Smooth muscle cell (in vitro differentiated cells): Measurements from ENCODE around the gene UQCC2. TPM values are rescaled to one million over a fixed set of nuclear protein-coding genes. Genes with fewer than 3 reads are reported as not detected.

Experiments used
- DNase-seq: peaks from one replicate; lab custom pipeline; 2025; ENCODE audit not compliant: unreplicated experiment; lab: John Stamatoyannopoulos, UW
- H2AFZ ChIP-seq: fragments of 200-600 bp; sonication (generic); 2 replicates; pipeline ENCODE4 v1.6.0; 2016; ENCODE audit warnings: antibody characterized with exemption, low read depth, mild to moderate bottlenecking
- H3F3A ChIP-seq: fragments of 200-600 bp; sonication (generic); 2 replicates; pipeline ENCODE4 v1.6.0; 2017; ENCODE audit warnings: antibody characterized with exemption, low read depth
- H3K27ac ChIP-seq: fragments of 200-600 bp; sonication (generic); 2 replicates; pipeline ENCODE4 v1.5.1; 2016; ENCODE audit warnings: low read depth, mild to moderate bottlenecking
- H3K27me3 ChIP-seq: fragments of 200-600 bp; sonication (generic); 2 replicates; pipeline ENCODE4 v1.6.1; 2016; ENCODE audit warnings: low read depth, mild to moderate bottlenecking
- H3K36me3 ChIP-seq: fragments of 200-600 bp; sonication (generic); 2 replicates; pipeline ENCODE4 v1.5.1; 2016; ENCODE audit warnings: low read depth
- H3K4me1 ChIP-seq: fragments of 200-600 bp; sonication (generic); 2 replicates; pipeline ENCODE4 v1.5.1; 2016; ENCODE audit warnings: low read depth
- H3K4me2 ChIP-seq: fragments of 200-600 bp; sonication (generic); 2 replicates; pipeline ENCODE4 v1.6.0; 2016; ENCODE audit warnings: mild to moderate bottlenecking
- H3K4me3 ChIP-seq: fragments of 200-600 bp; sonication (generic); 2 replicates; pipeline ENCODE4 v1.5.1; 2016; ENCODE audit warnings: mild to moderate bottlenecking
- H3K79me2 ChIP-seq: fragments of 200-600 bp; sonication (generic); 2 replicates; pipeline ENCODE4 v1.6.0; 2016; ENCODE audit warnings: low read depth, mild to moderate bottlenecking
- H3K9ac ChIP-seq: fragments of 200-600 bp; sonication (generic); 2 replicates; pipeline ENCODE4 v1.6.0; 2016; ENCODE audit warnings: low read depth
- H3K9me3 ChIP-seq: fragments of 200-600 bp; sonication (generic); replicated peaks from 2 replicates; pipeline ENCODE4 v1.5.1; 2016; ENCODE audit warnings: low read depth
- H4K20me1 ChIP-seq: fragments of 200-600 bp; sonication (generic); 2 replicates; pipeline ENCODE4 v1.6.0; 2016; ENCODE audit warnings: low read depth
- WGBS: methylation state at CpG from one replicate; pipeline ENCODE4 v1.1.7; 2016; ENCODE audit warnings: low lambda C conversion rate; 5-methylcytosine and 5-hydroxymethylcytosine counted together
- polyA plus RNA-seq: library from polyadenylated mRNA; unstranded; fragments of >200 nt; fragmentation: Nextera tagmentation; extraction: Ambion mirVana; gene quantifications from 2 replicates; pipeline ENCODE4 v1.2.1, GENCODE V29; 2016
- total RNA-seq: library from RNA; depleted of rRNA; stranded (reverse); fragments of >200 nt; gene quantifications from 2 replicates; pipeline ENCODE4 v1.2.3, GENCODE V29; 2014
- TF ChIP-seq, protein P1 (sequence below): fragments of 200-600 bp; sonication (generic); IDR thresholded peaks from 2 replicates; pipeline ENCODE4 v1.5.1; 2017; ENCODE audit warnings: borderline replicate concordance, mild to moderate bottlenecking, antibody characterized with exemption; ENCODE audit not compliant: insufficient read depth, poor library complexity, severe bottlenecking

The UQCC2 gene
- total and polyA plus RNA-seq, 2 experiments from 2014 or later = 67.3 to 208 TPM

DNA sequence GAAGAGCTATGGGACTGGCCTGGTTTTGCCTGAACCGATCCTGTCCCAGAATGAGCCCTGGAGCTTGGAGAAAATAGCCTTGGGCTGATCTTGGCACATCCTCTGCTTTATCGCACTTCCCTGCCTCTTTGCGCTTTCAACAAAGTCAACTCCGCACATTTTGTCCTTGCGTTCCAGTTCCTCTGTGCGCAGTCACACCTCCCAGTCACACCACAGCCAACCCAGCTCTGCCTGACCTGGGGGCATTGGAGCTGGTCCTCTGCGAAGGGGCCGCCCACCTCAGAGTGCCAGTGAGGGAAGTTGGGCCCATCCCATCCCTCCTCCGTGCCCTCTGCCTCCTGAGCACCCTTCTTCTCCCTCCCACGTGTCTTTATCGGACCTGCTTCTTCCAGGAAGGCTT, 16.9 kb upstream of the UQCC2 start:
- no peak for DNase-seq
- H3K4me1 ChIP-seq = no peaks in the 10 kb centered on the region
- no peaks in the 10 kb centered on the region for H3K9me3 ChIP-seq
- TF ChIP-seq, protein P1, sequence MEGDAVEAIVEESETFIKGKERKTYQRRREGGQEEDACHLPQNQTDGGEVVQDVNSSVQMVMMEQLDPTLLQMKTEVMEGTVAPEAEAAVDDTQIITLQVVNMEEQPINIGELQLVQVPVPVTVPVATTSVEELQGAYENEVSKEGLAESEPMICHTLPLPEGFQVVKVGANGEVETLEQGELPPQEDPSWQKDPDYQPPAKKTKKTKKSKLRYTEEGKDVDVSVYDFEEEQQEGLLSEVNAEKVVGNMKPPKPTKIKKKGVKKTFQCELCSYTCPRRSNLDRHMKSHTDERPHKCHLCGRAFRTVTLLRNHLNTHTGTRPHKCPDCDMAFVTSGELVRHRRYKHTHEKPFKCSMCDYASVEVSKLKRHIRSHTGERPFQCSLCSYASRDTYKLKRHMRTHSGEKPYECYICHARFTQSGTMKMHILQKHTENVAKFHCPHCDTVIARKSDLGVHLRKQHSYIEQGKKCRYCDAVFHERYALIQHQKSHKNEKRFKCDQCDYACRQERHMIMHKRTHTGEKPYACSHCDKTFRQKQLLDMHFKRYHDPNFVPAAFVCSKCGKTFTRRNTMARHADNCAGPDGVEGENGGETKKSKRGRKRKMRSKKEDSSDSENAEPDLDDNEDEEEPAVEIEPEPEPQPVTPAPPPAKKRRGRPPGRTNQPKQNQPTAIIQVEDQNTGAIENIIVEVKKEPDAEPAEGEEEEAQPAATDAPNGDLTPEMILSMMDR = no peak
- no peaks in the 10 kb centered on the region for H4K20me1 ChIP-seq
- no peak overlapping the region for H3K9ac ChIP-seq
- no peaks in the 10 kb centered on the region for H3K27me3 ChIP-seq
- no peaks in the 10 kb centered on the region for H3F3A ChIP-seq
- H3K4me3 ChIP-seq = no peak overlapping the region
- no peaks in the 10 kb centered on the region for H3K36me3 ChIP-seq
- no peak overlapping the region for H3K4me2 ChIP-seq
- no peaks in the 10 kb centered on the region for H3K79me2 ChIP-seq
- WGBS = 89% methylated on average over 11 of the region's 11 CpGs
- H2AFZ ChIP-seq = no peak overlapping the region
- H3K27ac ChIP-seq = no peak overlapping the region

DNA sequence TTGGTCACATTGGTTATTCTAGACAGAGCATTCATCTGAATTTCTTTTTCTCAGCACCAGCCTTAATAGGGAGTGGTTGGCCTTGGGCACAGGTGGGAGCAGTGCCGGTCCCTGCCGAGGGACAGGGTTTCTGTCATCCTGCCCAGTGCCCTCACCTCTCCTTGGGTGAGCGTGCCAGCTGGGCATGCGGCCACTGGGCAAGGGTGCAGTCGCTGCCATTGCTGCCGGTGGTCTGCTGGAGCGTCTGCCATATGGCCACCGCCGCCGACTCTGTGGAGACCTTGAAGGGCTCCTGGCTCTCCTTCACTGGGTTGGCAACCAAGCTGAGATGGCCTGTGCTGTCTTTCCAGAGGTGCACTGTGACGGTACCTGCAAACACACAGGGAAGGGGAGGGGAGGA, 16.4 kb upstream of the UQCC2 start:
- WGBS = 93% methylated on average over 11 of the region's 11 CpGs
- Histone ChIP-seq H3K36me3 (no peaks in the 10 kb centered on the region), H3K4me1 (no peaks in the 10 kb centered on the region), H3K4me2 (no peak overlapping the region), H3K9me3 (no peaks in the 10 kb centered on the region), H2AFZ (no peak overlapping the region), H3K4me3 (no peak overlapping the region), H3K27me3 (no peaks in the 10 kb centered on the region), H3K79me2 (no peaks in the 10 kb centered on the region), H3K27ac (no peak overlapping the region), H3K9ac (no peak overlapping the region), H4K20me1 (no peaks in the 10 kb centered on the region), H3F3A (no peaks in the 10 kb centered on the region)
- TF ChIP-seq, protein P1 = no peak
- no peak for DNase-seq

DNA sequence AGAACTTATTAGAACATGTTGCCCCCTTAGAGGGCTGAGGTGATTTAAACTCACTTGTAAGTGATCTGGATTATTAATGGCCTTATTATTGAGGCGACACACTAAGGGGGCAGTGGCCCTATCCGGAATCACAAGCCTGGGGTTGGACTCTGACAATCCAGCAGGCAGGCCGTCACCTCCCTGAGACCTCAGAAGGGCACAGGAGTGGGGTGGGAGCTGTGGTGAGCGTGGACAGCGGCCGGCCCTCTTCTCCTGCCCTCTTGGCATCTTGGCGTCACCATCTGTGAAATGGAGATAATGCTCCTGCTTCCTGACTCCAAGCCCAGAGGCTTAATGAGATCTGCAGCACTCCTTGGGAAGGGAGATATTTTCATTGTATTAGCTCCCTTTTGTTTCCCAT, 15.6 kb upstream of the UQCC2 start:
- H2AFZ ChIP-seq = no peak overlapping the region
- H3K36me3 ChIP-seq = no peaks in the 10 kb centered on the region
- H3K9me3 ChIP-seq = no peaks in the 10 kb centered on the region
- TF ChIP-seq, protein P1 = no peak
- H3K4me3 ChIP-seq = no peak overlapping the region
- no peak overlapping the region for H3K27ac ChIP-seq
- H3K4me2 ChIP-seq = no peak overlapping the region
- H3K4me1 ChIP-seq = no peaks in the 10 kb centered on the region
- no peaks in the 10 kb centered on the region for H3K79me2 ChIP-seq
- 89% methylated on average over 7 of the region's 7 CpGs for WGBS
- no peaks in the 10 kb centered on the region for H3F3A ChIP-seq
- no peak for DNase-seq
- no peaks in the 10 kb centered on the region for H3K27me3 ChIP-seq
- no peak overlapping the region for H3K9ac ChIP-seq
- no peaks in the 10 kb centered on the region for H4K20me1 ChIP-seq

DNA sequence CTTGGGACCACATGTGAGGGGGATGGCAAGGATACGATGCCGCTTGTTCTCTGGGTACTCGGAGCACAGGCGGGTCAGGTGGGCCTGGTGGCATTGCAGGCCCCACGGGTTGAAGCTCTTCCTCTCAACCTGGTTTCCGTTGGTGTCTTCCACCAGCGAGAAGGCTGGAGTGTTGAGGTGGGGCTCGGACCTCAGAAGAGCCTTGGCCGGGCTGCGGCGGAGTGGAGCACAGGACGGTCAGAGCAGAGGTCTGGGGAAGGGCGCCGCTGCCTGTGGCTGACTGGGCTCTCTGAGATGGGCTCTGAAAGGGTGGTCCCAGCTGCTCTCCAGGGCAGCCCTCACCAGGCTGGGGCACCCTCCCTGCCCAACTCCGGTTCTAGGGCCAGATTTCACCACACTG, 15.2 kb upstream of the UQCC2 start:
- H3F3A ChIP-seq = no peaks in the 10 kb centered on the region
- no peaks in the 10 kb centered on the region for H3K4me1 ChIP-seq
- H3K36me3 ChIP-seq = no peaks in the 10 kb centered on the region
- no peak overlapping the region for H3K9ac ChIP-seq
- no peak overlapping the region for H3K4me2 ChIP-seq
- H3K4me3 ChIP-seq = no peak overlapping the region
- 96% methylated on average over 15 of the region's 15 CpGs for WGBS
- no peaks in the 10 kb centered on the region for H3K9me3 ChIP-seq
- H4K20me1 ChIP-seq = no peaks in the 10 kb centered on the region
- no peak for DNase-seq
- TF ChIP-seq, protein P1 = no peak
- H3K27ac ChIP-seq = no peak overlapping the region
- H2AFZ ChIP-seq = no peak overlapping the region
- no peaks in the 10 kb centered on the region for H3K79me2 ChIP-seq
- no peaks in the 10 kb centered on the region for H3K27me3 ChIP-seq
